T-cell (primary cell): ENCODE measurements around the gene PTX4. TPM values are rescaled to one million over a fixed set of nuclear protein-coding genes. Genes with fewer than 3 reads are reported as not detected.

Source experiments
- ATAC-seq, 4 experiments: fragments of 200-7000 bp in 3 of 4; fragments of 150-1000 bp in 1 of 4; cut with Tn5 transposase; replicated peaks in 1 of 4; 1 replicate in 3 of 4; 2 replicates in 1 of 4; pipeline ENCODE4 v1.10.0; 2021; ENCODE audit warnings: moderate library complexity in 3 of 4, mild to moderate bottlenecking in 2 of 4, moderate number of reproducible peaks in 1 of 4
- CTCF ChIA-PET, 2 donors: fragments of 300-600 bp; sonication (Branson Sonifier 250); formaldehyde crosslinking; loops; one replicate each; lab custom pipeline; 2022; ENCODE audit warnings: antibody characterized with exemption in 2 of 2; lab: Charles Lee
- POLR2A ChIA-PET, 2 donors: fragments of 300-600 bp; sonication (Branson Sonifier 250); formaldehyde crosslinking; loops; one replicate each; lab custom pipeline; 2022; ENCODE audit warnings: antibody characterized with exemption in 2 of 2; lab: Charles Lee
- DNase-seq, 35 experiments: peaks; one replicate each; pipeline versions ENCODE4 v3.0.0 to v3.0.0-alpha.2; 2013 to 2023
- H3K27ac ChIP-seq: one replicate; pipeline ENCODE4 v1.5.1; 2013; ENCODE audit warnings: low read length
- H3K27me3 ChIP-seq, 2 experiments: replicated peaks in 1 of 2; 1 replicate in 1 of 2; 2 replicates in 1 of 2; pipeline versions ENCODE4 v1.6.1 to v1.7.0; 2013; ENCODE audit warnings: low read length in 1 of 2, mixed read lengths in 1 of 2; ENCODE audit not compliant: control insufficient read depth in 2 of 2, insufficient read depth in 2 of 2; ENCODE audit errors: extremely low read depth in 1 of 2
- H3K36me3 ChIP-seq, 2 donors: 1 replicate in 1 of 2; 2 replicates in 1 of 2; pipeline versions ENCODE4 v1.6.1 to v1.7.0; 2013; ENCODE audit warnings: low read length in 1 of 2; ENCODE audit not compliant: control insufficient read depth in 2 of 2, insufficient read depth in 1 of 2; ENCODE audit errors: extremely low read depth in 1 of 2
- H3K4me1 ChIP-seq, 2 experiments: 1 replicate in 1 of 2; 2 replicates in 1 of 2; pipeline versions ENCODE4 v1.6.1 to v1.7.0; 2013; ENCODE audit warnings: low read length in 2 of 2, mixed read lengths in 1 of 2; ENCODE audit not compliant: insufficient read depth in 2 of 2, control insufficient read depth in 1 of 2; ENCODE audit errors: extremely low read depth in 1 of 2
- H3K4me3 ChIP-seq, 2 donors: 1 replicate in 1 of 2; 2 replicates in 1 of 2; pipeline versions ENCODE4 v1.5.1 to v1.7.0; 2013; ENCODE audit warnings: mild to moderate bottlenecking in 2 of 2, low read length in 1 of 2, moderate library complexity in 1 of 2; ENCODE audit not compliant: control insufficient read depth in 1 of 2; ENCODE audit errors: extremely low read depth in 1 of 2
- H3K9me3 ChIP-seq: 2 replicates; pipeline ENCODE4 v1.7.0; 2013
- H3K27ac Mint-ChIP-seq, 2 donors: one replicate each; pipeline ENCODE4 v1.8.0; 2020 to 2021; ENCODE audit warnings: mild to moderate bottlenecking in 2 of 2, mixed read lengths in 2 of 2
- H3K27me3 Mint-ChIP-seq, 2 donors: one replicate each; pipeline ENCODE4 v1.8.0; 2021 to 2022; ENCODE audit warnings: mixed read lengths in 2 of 2
- H3K36me3 Mint-ChIP-seq: one replicate; pipeline ENCODE4 v1.8.0; 2021; ENCODE audit warnings: mixed read lengths
- H3K4me1 Mint-ChIP-seq, 3 donors: one replicate each; pipeline ENCODE4 v1.8.0; 2020 to 2022; ENCODE audit warnings: mixed read lengths in 3 of 3, mild to moderate bottlenecking in 1 of 3
- H3K4me3 Mint-ChIP-seq, 3 donors: one replicate each; pipeline ENCODE4 v1.8.0; 2020 to 2022; ENCODE audit warnings: mild to moderate bottlenecking in 3 of 3, mixed read lengths in 3 of 3, moderate library complexity in 3 of 3
- H3K9me3 Mint-ChIP-seq, 3 donors: one replicate each; pipeline ENCODE4 v1.8.0; 2020 to 2022; ENCODE audit warnings: mixed read lengths in 3 of 3
- WGBS: methylation state at CpG from one replicate; pipeline ENCODE4 v1.1.5; 2013; ENCODE audit warnings: missing lambda C conversion rate; ENCODE audit not compliant: insufficient coverage; 5-methylcytosine and 5-hydroxymethylcytosine counted together
- total RNA-seq, 35 experiments: library from RNA in 6 of 35; stranded (reverse) in 6 of 35; fragments of 120-200 nt in 1 of 35; gene quantifications; one replicate each; pipeline versions ENCODE4 v1.2.1 to v1.2.4 and lab custom pipeline; 2013 to 2026

Gene PTX4
- total RNA-seq, 5 donors from 2014 or later (not counting 1 experiment from before 2014, with no cell fraction given), result 0.26 TPM; not detected in 4

GRCh38 chr16:1466054-1466453 is 22.7 kb downstream of the PTX4 start:
- Mint-ChIP-seq H3K27me3 (no peaks in the 10 kb centered on the region), H3K4me3 (no peak overlapping the region), H3K36me3 (peaks cover 8% of the 10 kb centered on the region), H3K4me1 (peaks cover 20 to 24% (median 24%) of the 10 kb centered on the region in 3 donors), H3K9me3 (no peaks in the 10 kb centered on the region), H3K27ac (no peak overlapping the region)
- Histone ChIP-seq H3K4me1 (peaks cover 0 to 14% of the 10 kb centered on the region in 2 experiments), H3K9me3 (no peaks in the 10 kb centered on the region), H3K4me3 (no peak overlapping the region), H3K27me3 (no peaks in the 10 kb centered on the region), H3K27ac (no peak overlapping the region), H3K36me3 (peaks cover 2 to 15% of the 10 kb centered on the region in 2 donors)
- ChIA-PET POLR2A (no interaction called here), CTCF (interaction anchor here in 1 of 2 donors (0.6 kb wide), 1 partner anchor 674 kb away, joined by 3 read pairs; no protein-coding TSS in a partner anchor)
- WGBS, result 100% methylated on average over 2 of the region's 24 CpGs
- DNase-seq (no peak), ATAC-seq (no peak)

GRCh38 chr16:1465567-1465915 is 23.2 kb downstream of the PTX4 start:
- ATAC-seq (no peak), DNase-seq (no peak)
- Histone ChIP-seq H3K36me3 (peaks cover 8 to 20% of the 10 kb centered on the region in 2 donors), H3K27me3 (no peaks in the 10 kb centered on the region), H3K4me3 (no peak overlapping the region), H3K9me3 (no peaks in the 10 kb centered on the region), H3K4me1 (peaks cover 0 to 10% of the 10 kb centered on the region in 2 experiments), H3K27ac (no peak overlapping the region)
- POLR2A ChIA-PET, result no interaction called here
- Mint-ChIP-seq H3K4me3 (no peak overlapping the region), H3K36me3 (peaks cover 8% of the 10 kb centered on the region), H3K27ac (no peak overlapping the region), H3K9me3 (no peaks in the 10 kb centered on the region), H3K4me1 (peaks cover 16 to 21% (median 19%) of the 10 kb centered on the region in 3 donors), H3K27me3 (no peaks in the 10 kb centered on the region)
- CTCF ChIA-PET, result no interaction called here
- WGBS, result 94% methylated on average over 7 of the region's 13 CpGs

- H3K36me3 ChIP-seq, result peaks cover 11 to 24% of the 10 kb centered on the region in 2 donors
- ChIA-PET CTCF (no interaction called here), POLR2A (no interaction called here)
- ATAC-seq, result no peak
- WGBS, result 95% methylated on average over 32 of the region's 33 CpGs
- H3K27me3 ChIP-seq, result no peaks in the 10 kb centered on the region
- Mint-ChIP-seq H3K4me1 (peaks cover 12 to 16% (median 16%) of the 10 kb centered on the region in 3 donors), H3K36me3 (peaks cover 8% of the 10 kb centered on the region), H3K4me3 (no peak overlapping the region), H3K27me3 (no peaks in the 10 kb centered on the region), H3K27ac (no peak overlapping the region), H3K9me3 (no peaks in the 10 kb centered on the region)
- H3K9me3 ChIP-seq, result no peaks in the 10 kb centered on the region
- H3K4me1 ChIP-seq, result peaks cover 0 to 5% of the 10 kb centered on the region in 2 experiments
- no peak for DNase-seq
- no peak overlapping the region for H3K4me3 ChIP-seq
- H3K27ac ChIP-seq, result no peak overlapping the region
These were observed 23.7 kb downstream of the PTX4 start for GRCh38 chr16:1464894-1465566.

GRCh38 chr16:1464196-1464893 is 24.4 kb downstream of the PTX4 start:
- ChIA-PET POLR2A (no interaction called here), CTCF (no interaction called here)
- WGBS, result 94% methylated on average over 39 of the region's 41 CpGs
- Mint-ChIP-seq H3K27me3 (no peaks in the 10 kb centered on the region), H3K4me1 (peaks cover 8 to 14% (median 9%) of the 10 kb centered on the region in 3 donors), H3K27ac (no peak overlapping the region), H3K4me3 (no peak overlapping the region), H3K36me3 (peaks cover 8% of the 10 kb centered on the region), H3K9me3 (no peaks in the 10 kb centered on the region)
- Histone ChIP-seq H3K27ac (no peak overlapping the region), H3K9me3 (no peaks in the 10 kb centered on the region), H3K4me1 (no peaks in the 10 kb centered on the region), H3K36me3 (peaks cover 11 to 24% of the 10 kb centered on the region in 2 donors), H3K27me3 (no peaks in the 10 kb centered on the region), H3K4me3 (no peak overlapping the region)
- DNase-seq (no peak), ATAC-seq (no peak)

- ATAC-seq (no peak), DNase-seq (no peak)
- H3K27me3 Mint-ChIP-seq, result no peaks in the 10 kb centered on the region
- 94% methylated on average over 22 of the region's 24 CpGs for WGBS
- H3K27ac Mint-ChIP-seq, result no peak overlapping the region
- no peaks in the 10 kb centered on the region for H3K9me3 ChIP-seq
- no peaks in the 10 kb centered on the region for H3K9me3 Mint-ChIP-seq
- no peak overlapping the region for H3K4me3 Mint-ChIP-seq
- H3K27ac ChIP-seq, result no peak overlapping the region
- ChIA-PET CTCF (no interaction called here), POLR2A (no interaction called here)
- no peaks in the 10 kb centered on the region for H3K4me1 ChIP-seq
- no peak overlapping the region for H3K4me3 ChIP-seq
- H3K36me3 ChIP-seq, result peaks cover 25 to 27% of the 10 kb centered on the region in 2 donors
- no peaks in the 10 kb centered on the region for H3K27me3 ChIP-seq
- H3K36me3 Mint-ChIP-seq, result peaks cover 10% of the 10 kb centered on the region
- peaks cover 0 to 3% (median 0%) of the 10 kb centered on the region in 3 donors for H3K4me1 Mint-ChIP-seq
These were observed 27.6 kb downstream of the PTX4 start for GRCh38 chr16:1461146-1461545.

GRCh38 chr16:1460602-1461138 is 28.1 kb downstream of the PTX4 start:
- no peaks in the 10 kb centered on the region for H3K27me3 ChIP-seq
- peaks cover 25 to 30% of the 10 kb centered on the region in 2 donors for H3K36me3 ChIP-seq
- H3K27ac Mint-ChIP-seq, result no peak overlapping the region
- H3K27ac ChIP-seq, result no peak overlapping the region
- no peak for ATAC-seq
- H3K9me3 Mint-ChIP-seq, result no peaks in the 10 kb centered on the region
- ChIA-PET POLR2A (no interaction called here), CTCF (no interaction called here)
- no peak overlapping the region for H3K4me3 ChIP-seq
- peaks cover 0 to 3% (median 0%) of the 10 kb centered on the region in 3 donors for H3K4me1 Mint-ChIP-seq
- H3K36me3 Mint-ChIP-seq, result peaks cover 10% of the 10 kb centered on the region
- H3K9me3 ChIP-seq, result no peaks in the 10 kb centered on the region
- DNase-seq, result no peak
- H3K27me3 Mint-ChIP-seq, result no peaks in the 10 kb centered on the region
- no peak overlapping the region for H3K4me3 Mint-ChIP-seq
- no peaks in the 10 kb centered on the region for H3K4me1 ChIP-seq
- 97% methylated on average over 30 of the region's 30 CpGs for WGBS
